ENCODE measurements around the gene B3GAT2.

Gene B3GAT2

GRCh38 chr6:70847106-70848084 lies 109.5 kb downstream of the B3GAT2 start:
- DNase-seq (ENCODE audit: low spot score) = no peak
- TF ChIP-seq, protein P1, sequence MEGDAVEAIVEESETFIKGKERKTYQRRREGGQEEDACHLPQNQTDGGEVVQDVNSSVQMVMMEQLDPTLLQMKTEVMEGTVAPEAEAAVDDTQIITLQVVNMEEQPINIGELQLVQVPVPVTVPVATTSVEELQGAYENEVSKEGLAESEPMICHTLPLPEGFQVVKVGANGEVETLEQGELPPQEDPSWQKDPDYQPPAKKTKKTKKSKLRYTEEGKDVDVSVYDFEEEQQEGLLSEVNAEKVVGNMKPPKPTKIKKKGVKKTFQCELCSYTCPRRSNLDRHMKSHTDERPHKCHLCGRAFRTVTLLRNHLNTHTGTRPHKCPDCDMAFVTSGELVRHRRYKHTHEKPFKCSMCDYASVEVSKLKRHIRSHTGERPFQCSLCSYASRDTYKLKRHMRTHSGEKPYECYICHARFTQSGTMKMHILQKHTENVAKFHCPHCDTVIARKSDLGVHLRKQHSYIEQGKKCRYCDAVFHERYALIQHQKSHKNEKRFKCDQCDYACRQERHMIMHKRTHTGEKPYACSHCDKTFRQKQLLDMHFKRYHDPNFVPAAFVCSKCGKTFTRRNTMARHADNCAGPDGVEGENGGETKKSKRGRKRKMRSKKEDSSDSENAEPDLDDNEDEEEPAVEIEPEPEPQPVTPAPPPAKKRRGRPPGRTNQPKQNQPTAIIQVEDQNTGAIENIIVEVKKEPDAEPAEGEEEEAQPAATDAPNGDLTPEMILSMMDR (IDR thresholded peaks at IDR 0.05; ENCODE audit: extremely low read depth, insufficient read depth, missing control alignments) = no peak
- in situ Hi-C loops (cut with MboI; ENCODE audit: low pct_unique_long_range_greater_than_20kb, low sequenced_read_pairs, unreplicated experiment) = no loop called here

DNA sequence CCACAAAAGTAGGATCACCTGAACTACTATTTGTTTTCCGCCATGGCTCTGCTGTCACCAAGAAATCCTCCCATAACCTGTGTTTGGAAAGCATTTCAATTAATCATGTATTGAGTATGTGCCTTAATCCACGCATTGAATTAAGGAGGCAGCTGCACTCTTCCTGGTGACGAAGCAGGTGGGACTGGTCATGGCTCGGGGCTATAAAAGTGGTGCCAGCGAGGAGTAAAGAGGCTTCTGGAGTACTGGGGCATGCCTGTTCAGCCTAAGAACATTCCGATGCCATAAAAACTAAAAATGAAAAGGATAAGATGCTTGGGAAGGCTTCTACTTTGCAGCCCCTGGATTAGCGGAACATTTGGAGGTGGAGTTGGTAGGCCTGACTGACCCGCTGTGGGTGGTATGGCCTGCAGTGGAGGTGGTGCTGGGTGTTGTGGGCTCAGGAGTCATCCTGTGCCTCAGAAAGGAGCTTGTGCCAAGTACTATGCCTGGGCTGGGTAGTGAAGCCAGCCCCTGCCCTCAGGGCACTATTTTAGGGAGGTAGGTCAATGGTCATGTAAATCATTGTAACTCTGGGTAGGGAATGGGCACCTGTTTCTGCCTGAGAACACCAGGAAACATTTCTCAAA lies 110.5 kb downstream of the B3GAT2 start:
- DNase-seq (ENCODE audit: low spot score) = no peak
- TF ChIP-seq, protein P1 (IDR thresholded peaks at IDR 0.05; ENCODE audit: extremely low read depth, insufficient read depth, missing control alignments) = no peak
- in situ Hi-C loops (cut with MboI; ENCODE audit: low pct_unique_long_range_greater_than_20kb, low sequenced_read_pairs, unreplicated experiment) = no loop called here

DNA sequence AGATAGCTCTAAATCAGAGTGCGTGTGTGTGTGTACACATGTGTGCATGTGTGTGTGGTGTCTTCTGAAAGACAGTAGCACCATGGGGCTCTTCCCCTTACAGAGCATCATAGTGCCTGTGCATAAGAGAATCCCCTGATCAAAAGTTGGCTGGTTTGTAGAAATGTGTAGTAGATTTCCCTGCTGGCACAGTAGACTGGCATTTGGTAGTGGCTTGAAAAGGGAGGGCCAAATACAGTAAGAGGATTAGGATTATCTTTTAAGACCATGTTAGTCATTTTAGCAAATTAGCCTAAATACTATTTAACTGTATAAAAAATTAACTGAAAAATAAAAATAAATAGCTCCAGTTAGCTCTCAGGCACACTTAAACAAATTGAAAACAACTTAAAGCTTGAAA lies 112.6 kb downstream of the B3GAT2 start:
- DNase-seq (ENCODE audit: low spot score) = no peak
- in situ Hi-C loops (cut with MboI; ENCODE audit: low pct_unique_long_range_greater_than_20kb, low sequenced_read_pairs, unreplicated experiment) = no loop called here
- TF ChIP-seq, protein P1 (IDR thresholded peaks at IDR 0.05; ENCODE audit: extremely low read depth, insufficient read depth, missing control alignments) = no peak

DNA sequence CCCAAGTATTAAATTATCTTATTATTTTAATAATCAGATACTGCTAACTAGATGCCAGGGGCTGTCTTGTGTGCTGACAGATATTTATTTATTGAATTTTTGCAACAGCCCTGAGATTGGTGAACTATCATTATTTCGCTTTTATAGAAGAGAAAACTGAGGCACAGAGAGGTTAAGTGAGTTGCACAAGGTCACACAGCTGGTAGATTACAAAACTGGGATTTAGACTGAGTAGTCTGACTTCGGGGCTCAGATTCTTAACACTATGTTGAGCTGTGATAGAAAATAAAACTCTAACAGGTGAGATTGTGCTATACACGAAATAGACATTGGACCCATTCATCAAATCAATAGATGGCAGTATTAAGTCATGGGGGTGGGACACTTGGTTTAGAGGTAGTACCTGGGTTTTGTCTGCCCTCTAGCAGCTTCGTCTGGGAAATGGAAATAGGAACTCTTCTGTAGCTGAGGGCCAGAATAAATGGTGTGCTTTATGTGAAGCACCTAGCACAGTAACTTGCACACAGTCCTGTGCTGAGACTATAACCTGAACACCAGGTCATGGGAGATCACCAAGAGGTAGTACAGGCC lies 113.4 kb downstream of the B3GAT2 start:
- DNase-seq (ENCODE audit: low spot score) = no peak
- TF ChIP-seq, protein P1 (IDR thresholded peaks at IDR 0.05; ENCODE audit: extremely low read depth, insufficient read depth, missing control alignments) = no peak
- in situ Hi-C loops (cut with MboI; ENCODE audit: low pct_unique_long_range_greater_than_20kb, low sequenced_read_pairs, unreplicated experiment) = no loop called here

GRCh38 chr6:70842541-70842940 lies 114.3 kb downstream of the B3GAT2 start:
- TF ChIP-seq, protein P1 (IDR thresholded peaks at IDR 0.05; ENCODE audit: extremely low read depth, insufficient read depth, missing control alignments) = no peak
- in situ Hi-C loops (cut with MboI; ENCODE audit: low pct_unique_long_range_greater_than_20kb, low sequenced_read_pairs, unreplicated experiment) = no loop called here

DNA sequence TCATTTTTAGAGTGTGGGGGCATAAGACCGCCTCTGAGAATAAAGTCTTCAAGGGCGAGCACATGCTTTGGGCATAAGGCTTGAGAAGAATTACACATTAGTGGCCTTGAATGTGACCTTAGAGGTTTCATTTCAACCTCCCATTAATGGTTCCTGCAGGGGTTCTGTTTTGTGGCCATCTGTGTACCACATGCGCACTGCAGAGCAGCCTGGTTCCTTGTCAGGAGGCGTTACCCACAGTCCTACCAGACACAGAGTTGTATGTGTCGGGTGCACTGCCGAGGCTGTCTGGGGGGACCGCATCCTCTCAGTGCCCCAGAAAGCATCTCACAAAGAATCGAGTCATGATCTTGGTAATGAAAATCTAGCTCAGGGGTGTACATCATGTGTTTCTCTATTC lies 115.7 kb downstream of the B3GAT2 start:
- no peak for DNase-seq (ENCODE audit: low spot score)
- TF ChIP-seq, protein P1 (IDR thresholded peaks at IDR 0.05; ENCODE audit: extremely low read depth, insufficient read depth, missing control alignments) = no peak
- in situ Hi-C loops (cut with MboI; ENCODE audit: low pct_unique_long_range_greater_than_20kb, low sequenced_read_pairs, unreplicated experiment) = no loop called here

More at GRCh38 chr6:70842541-70842940, 114.3 kb downstream of the B3GAT2 start:
- DNase-seq (ENCODE audit: low spot score) = no peak
